Stimulated activated CD8-positive, alpha-beta memory T cell treated with anti-CD3 and anti-CD28 coated beads, Interleukin-4, amount 100 ng/mL, for 4 hours (primary cell): ENCODE data around the gene ARHGEF38.

Experiments used
- DNase-seq, 2 donors: peaks; one replicate each; pipeline ENCODE4 v3.0.0-alpha.2; 2020; ENCODE audit warnings: low read depth in 2 of 2, low spot score in 1 of 2

Gene ARHGEF38

DNA sequence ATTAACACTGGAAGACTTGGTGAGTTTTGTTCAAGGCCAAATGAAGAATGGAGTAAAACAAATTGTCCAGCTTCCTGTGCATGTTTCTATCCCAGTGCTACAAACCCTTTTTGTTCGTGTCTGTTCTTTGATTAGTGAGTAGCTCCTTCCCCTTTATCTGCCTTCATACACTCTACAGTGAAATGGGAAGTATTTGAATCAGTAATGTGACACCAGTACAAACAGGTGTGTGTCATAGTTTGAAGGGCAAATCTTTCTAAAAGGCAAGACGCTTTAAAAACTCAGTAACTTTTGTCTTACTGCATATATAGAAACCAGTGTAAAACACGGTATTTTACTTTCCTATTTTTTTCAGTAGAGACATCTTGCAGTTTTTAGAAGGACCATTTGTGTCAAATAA is 5.9 kb downstream of the ARHGEF38 start:
- DNase-seq = no peak

DNA sequence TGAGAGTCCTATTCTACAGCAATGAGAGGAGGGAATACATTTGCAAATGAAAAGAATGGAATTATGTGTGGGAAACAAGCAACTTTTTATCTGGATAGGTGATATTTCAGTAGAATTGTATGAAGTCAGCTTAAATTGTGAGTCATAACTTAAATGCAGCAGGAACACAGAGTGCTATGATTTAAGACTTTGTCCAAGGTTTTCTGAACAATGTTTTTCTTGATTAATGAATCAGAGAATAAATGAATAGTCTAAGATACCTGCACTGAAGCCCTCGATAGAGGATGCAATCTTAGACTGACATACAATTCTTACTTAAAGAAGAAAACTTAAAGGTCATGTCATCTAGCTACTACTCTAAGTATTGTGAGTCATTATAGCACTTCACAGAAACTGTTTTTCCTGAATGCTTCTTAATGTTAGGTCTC is 8.0 kb downstream of the ARHGEF38 start:
- DNase-seq = no peak

DNA sequence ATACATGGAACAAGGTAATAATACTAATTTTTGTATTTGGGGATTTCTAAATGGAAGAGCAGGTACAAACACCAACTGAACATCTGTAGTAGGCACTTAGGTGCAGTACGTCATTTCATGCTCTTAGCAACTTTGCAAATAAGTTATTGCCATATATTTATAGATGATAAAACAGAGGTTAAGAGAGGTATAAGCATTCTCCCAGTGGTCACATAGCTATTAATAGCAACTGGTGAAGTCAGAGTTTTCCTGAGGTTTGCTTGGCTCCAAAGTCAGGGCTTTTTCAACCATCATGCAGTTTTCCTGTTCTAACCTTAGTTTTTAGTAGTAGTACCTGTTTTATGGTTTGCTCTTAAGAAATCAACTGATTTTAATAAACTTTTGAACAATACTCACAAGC is 10.9 kb downstream of the ARHGEF38 start:
- no peak for DNase-seq

DNA sequence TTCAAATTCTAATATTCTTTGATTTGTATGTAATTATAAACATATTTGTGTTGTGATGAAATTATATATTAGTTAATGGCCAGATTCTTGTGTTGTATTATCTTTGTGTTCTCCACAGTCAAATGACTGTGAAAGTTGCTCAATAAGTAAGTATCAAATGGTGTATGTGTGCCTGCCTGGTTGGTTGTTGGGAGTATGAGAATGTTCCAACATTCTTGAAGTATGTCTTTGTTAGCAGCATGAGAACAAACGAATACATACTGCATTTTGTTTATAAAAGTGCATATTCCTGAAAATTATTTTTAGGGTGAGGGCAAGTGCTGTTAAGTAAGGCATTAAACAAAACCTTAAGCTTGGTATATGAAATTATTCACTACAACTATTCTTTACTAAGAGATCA is 16.2 kb downstream of the ARHGEF38 start:
- DNase-seq = no peak

DNA sequence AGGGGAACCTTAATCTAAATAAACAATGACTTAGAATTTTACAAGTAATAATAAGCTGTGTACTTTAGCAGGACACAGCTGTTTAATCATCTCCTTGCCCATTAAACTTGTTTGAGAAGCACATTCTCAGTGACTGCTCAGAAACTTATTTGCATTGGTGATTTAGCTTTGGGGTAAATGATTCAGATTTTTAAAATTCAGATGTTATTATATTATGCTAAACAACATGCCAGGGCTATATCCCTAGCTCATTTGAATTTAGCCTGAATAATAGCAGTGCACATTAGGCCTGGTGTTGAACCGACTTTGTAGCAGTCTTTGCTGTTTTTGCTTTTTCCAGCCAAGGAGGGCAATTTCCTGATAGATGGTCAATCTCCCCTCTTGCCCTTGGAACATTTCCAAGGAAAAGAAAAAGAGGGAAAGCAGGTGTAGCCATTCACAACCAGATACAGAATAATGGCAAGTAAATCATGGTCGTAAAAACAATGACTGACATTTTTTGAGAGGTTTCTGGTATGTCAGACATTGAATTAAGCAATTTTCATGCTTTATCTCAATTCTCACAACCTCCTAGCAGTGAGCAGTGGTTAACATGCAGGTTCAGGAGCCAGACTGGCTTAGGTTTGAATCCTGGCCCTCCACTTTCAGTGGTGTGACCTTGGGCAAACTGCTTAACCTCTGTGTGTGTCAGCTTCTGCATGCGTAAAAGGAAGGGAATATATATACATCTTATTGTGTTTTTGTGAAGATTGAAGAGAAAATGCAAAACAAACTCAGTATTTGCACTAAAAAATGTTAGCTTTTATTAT is 16.8 kb downstream of the ARHGEF38 start:
- DNase-seq = no peak

DNA sequence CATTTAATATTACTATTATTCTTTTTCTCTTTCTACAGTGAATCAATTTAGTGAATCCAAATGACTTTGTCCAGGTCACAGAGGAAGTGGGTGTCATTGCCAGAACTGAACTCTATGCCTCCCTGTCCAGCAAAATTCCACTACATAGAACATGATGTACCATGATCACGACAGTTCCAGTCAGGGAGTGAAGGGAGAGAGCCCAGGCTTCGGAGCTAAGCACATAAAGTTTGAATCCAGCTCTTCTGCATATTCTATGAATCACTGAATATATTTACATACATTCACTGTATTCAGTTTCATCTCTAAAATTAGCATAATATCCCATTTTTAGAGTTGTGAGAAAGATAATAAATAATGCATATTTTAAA is 17.4 kb downstream of the ARHGEF38 start:
- DNase-seq = no peak

DNA sequence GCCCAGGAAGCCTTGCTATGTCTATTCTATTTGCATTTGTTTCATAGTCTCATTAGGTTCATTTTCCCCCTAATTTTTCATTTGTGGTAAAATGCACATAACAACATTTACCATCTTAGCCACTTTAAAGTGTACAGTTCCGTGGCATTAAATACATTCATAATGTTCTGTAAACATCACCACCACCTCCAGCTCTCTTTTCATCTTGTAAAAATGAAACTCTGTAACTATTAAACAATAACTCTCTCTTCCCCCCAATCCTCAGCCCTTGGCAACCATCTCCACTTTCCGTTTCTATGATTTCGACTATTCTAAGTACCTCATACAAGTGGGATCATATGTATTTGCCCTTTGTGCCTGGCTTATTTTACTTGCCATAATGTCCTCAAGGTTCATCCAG is 19.9 kb downstream of the ARHGEF38 start:
- DNase-seq = no peak

DNA sequence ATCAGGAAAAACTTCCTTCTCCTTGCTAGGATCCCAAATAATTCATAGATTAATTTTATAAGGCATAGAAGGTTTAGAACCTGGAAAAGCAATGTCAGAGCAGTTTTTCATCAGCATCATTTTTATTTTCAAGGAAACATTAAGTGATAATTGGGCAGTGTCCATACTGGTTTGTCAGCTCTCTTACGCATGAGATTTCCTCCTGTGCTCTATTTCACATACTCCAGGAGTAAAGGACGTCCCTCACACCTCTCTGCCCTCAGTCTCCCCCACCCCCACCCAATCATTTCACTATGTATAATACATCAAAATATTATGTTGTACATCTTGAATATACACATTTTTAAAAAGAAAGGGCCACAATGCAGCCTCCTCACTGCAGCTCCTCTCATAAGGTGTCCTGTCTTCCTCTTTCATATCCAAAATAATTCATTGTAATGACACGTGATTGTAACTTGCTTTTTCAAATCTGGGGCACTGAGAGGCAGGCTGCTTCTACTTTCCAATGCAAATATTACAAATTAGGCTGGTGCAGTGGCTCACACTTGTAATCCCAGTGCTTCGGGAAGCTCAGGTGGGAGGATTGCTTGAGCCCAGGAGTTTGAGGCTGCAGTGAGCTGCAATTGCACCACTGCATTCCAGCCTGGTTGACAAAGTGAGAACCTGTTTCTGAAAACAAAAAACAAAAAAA is 34.4 kb downstream of the ARHGEF38 start:
- no peak for DNase-seq

DNA sequence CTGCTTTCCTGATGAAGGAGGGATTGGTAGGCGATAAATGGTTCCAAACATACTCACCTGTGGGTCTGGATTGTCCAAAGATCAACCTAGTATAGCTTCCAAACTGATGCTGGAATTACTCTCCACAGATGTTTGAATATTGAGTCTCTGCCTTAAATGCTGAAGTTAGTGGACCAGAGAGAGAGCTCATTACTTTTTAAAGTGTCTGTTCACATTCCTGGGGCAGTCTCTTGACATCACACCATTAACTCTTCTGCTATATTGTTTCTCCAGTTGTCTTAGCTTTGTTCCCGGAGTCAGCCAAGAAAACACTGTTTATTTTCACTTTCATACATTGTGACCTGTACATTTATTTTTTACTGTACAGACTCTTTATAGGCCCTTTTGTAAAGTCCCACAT is 35.4 kb downstream of the ARHGEF38 start:
- no peak for DNase-seq

DNA sequence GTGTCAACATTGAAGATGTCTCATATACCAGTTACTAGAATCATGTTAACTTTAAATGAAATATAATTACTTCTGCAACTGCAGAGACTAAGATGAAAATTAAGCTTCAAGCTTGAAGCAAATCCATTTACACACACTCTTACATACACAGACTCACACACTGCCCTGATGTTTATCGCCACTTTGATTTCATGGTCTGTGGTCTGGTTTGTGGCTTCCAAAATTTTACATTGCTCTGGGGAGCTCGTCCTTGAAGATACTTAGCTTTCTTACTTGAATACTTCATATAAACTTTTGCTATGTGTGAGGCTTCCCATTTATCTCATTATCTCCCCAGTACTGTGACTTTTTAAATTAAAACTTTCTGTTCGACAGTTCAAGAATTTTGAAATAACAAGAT is 35.8 kb downstream of the ARHGEF38 start:
- DNase-seq = no peak

DNA sequence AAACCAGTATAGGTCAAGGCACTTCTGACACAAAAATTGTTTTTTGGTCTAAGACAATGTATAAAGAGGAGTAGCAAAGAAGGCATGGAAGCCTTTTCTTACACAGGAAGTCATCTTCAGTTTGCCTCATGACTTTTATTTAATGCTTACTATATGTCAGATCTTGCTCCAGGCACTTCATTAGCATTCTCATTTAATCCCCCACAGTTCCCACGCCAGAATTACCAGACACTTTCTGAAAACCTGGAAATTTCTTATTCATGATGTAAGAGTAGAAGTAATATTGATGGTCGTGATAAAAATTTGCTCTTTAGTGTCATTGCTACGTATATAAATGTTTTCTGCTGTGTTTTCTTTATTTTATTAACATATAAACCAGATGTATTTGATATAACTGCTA is 39.2 kb downstream of the ARHGEF38 start:
- DNase-seq = no peak

DNA sequence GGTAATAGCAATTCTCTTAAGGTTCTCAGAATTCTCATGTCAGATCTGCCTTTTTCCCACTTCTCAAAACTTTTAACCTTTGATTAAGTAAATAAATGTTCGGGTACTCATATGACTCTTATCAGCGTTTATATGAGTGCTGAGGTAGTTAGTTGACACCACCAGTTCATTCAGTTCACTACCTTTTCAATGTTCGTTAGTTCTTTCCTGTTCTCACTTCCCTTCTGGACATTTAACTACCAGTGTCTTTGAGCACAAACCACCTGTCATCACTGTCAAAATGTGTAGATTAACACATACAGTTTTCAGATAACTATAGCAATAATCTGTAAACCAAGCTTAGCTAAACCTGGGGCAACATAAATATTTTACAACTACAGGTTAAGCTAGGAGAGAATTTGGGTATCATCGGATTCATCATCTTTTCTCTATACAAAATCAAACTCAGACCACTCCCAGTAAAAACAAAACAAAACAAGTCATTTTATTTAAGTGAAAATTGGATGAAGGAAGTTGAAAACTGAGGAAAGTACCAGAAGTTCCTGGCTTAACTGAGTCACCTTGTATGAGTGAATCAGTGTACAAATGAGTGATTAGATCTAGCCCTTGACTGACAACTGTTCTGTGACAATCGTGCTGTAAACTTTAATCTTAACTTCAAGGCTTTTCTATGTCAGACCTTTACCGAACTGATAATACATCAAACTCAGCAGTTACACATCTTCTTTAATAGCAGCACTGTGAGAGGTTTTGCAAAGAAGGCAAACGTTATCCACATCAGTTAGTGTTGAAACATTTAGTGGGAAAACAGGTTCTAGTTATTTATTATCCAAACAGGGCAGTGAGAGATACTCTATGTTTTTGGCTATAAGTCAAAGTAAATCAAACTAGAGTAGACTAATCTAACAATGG is 41.9 kb downstream of the ARHGEF38 start:
- DNase-seq = no peak

DNA sequence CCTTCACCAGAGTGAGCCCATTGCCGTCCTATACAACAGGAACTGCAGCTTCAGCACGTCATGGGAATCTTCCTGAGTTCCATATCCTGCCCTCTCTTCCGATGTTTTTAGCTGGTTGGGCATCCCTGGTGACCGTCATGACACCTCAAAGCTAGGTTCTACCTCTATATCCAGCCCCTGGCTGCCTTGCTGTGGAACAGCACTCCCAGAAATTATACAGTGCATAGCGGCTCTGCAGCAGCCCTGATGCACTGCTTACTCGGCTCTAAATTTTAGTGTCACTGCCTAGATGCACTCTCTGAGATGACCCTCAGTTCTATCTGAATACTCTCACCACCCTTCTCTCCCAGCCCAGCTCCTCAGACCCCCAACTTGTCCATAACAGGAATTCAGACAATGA is 44.3 kb downstream of the ARHGEF38 start:
- no peak for DNase-seq

DNA sequence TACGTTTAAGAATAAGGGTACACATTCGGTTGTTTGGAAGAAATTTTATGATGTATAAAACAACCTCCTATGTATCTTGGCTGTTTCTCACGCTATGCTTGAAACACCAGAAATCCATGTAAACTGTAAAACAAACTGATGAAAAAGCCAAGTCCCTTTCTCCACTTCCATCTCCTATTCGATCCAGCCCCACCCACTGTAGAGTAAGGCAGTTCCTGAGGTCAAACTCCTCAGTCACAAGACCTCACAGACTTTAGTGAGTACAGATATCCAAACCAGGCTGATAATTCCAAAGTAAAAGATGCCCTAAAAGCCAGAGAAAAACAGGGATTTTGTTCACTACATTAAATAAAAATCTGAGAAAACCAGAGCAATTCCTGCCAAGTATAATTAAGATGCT is 45.6 kb downstream of the ARHGEF38 start:
- no peak for DNase-seq

DNA sequence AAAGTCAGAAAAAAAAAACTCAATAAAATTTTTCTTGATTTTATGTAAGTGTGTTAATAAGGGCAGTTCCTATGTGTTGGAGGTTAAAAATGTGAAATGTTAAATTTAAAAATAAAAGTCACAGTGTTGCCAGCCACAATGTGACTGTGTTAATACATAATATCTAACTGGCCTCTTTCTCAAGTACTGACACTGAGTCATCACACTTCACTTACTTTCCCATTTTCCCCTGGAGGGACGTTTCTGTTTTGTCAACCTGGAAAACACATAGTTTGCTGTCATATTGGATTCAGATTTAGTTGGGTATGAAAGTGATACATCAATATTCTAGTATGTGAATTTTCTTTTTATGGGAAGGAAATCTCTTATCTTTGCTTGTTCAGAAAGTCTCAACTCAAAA is 46.4 kb downstream of the ARHGEF38 start:
- no peak for DNase-seq

DNA sequence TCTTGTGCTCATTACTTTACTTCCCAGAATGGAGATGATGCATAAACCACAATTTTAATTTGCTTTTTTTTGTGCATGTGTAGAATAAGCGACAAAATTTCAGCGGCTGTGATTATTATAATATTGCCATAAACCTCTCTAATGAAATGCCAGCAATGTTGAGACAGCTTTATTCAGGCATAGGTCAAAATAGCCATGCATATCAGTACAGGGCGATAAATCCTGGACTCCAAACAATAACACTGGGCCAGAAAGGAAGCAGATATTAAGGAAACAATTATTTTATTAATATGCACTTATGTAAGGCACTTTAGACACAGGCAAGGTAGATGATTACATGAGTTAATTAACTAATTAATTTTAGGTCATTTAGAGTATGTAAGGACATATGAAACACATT is 47.1 kb downstream of the ARHGEF38 start:
- no peak for DNase-seq

DNA sequence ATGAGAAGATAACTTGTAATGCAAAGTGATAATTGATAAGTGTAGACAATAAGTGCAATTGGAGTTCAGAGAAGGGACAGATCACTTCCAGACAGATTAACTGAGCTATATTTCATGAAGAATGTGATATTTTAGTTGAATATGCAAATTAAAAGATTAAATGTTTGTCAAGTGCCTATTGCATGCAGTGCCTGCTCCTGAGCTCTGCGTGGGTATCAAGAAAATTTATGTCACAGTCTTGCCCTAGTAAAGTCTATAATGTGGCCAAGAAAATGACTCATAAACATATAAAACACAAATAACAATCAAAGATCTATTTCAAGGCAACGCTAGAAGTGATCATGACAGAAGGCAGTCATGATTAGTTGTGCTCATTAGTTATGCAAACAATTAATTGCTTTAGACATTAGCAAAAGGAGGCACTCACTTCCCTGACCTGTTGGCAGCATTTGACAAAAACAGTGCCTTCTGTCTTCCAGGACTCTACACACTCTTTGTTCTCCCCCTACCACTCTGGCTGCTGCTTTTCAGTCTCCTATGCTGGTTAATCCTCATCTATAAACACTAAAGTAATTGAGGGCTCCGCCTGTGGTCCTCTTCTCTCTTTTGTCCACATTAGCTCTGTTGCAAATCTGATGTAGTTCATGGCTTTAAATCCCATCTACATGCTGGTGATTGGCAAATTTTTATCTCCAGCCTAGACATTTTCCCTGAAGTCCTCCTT is 47.7 kb downstream of the ARHGEF38 start:
- no peak for DNase-seq

DNA sequence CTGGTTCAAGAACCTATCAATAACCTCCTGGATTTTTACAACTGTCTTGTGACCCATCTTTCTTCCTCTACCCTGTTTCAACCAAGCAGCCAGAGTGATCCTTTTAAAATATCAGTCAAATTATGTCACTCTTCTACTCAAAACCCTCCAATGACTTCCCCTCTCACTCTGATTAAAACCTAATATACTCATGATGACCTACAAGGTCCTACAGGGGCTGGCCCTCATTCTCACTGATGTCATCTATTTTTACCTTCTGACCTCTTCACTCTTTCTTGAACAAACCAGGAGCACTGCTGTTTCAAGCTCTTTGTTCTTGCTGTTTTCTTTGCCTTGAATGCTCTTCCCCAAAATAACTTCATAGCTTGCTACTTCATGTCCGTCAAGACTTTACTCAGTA is 48.5 kb downstream of the ARHGEF38 start:
- DNase-seq = no peak

DNA sequence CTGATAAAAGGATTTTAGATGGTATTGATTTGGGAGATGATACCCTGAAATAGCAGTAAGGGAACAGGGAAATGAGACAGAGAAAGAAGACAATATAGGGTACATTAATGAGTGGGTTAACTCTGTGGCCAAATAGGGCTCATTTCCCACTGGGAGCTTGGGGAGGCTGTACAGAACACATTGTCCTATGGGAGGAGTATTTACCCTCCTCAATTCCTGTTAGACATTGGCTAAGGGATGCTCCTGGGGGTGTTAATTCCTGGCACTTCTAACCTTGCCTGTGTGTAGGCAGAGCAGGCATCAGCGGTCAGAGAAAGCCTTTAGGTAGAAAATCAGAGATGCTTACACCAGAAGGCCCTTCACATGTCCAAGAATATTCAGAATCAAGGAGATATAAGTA is 49.0 kb downstream of the ARHGEF38 start:
- no peak for DNase-seq

DNA sequence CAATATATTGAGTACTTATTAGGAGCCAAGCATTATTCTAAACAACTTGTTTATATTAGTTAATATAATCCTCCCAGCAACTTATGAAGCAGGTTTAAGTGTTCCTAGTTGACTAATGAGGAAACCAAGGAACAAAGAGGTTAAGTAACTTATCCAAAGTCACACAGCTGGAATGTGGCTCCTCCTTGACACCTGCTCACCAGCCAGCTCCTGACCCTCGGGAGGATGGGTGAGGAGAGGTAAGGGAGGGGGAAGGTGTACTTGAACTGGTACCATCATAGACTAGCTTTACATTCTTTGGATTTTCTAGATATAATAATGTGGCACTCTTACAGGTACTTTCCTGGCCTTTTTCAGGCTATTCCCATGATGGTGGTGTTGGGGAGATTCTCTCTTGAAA is 50.7 kb downstream of the ARHGEF38 start:
- DNase-seq = no peak

DNA sequence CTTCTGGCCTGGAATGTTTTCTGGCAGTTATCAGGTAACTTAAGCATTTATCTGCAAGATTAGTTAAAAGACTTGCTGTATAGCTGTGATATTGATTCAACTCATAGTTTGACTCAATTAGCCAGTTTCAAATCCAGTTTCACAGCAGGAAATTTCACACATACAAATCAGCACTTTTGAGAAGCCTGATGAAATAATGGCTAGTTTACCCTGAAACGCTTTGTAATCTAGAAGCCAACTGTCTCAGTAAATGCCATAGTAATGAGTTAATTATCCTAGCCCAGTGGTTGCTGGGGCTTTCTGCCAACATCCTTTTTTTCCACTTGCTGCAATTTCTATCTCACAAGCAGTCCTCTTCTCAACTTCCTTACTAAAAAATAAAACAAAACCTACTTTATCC is 53.1 kb downstream of the ARHGEF38 start:
- DNase-seq = no peak
